ENCODE results near the gene NR0B2.

- TF ChIP-seq CTCF (IDR thresholded peaks at IDR 0.05) = no peak
- no peak for TF ChIP-seq EZH2phosphoT487 (IDR thresholded peaks at IDR 0.05)
Measured at GRCh38 chr1:26877326-26877725, 36.4 kb downstream of the NR0B2 start.

All from neural progenitor cell (in vitro differentiated cells).